G401.6 (cell line): ENCODE results near the gene ASAP2.

Experiments used
- FAIRE-seq: peaks from 2 replicates; lab custom pipeline; 2012; peaks lifted over from hg19 to GRCh38; lab: Jason Lieb, UNC

The ASAP2 gene

DNA sequence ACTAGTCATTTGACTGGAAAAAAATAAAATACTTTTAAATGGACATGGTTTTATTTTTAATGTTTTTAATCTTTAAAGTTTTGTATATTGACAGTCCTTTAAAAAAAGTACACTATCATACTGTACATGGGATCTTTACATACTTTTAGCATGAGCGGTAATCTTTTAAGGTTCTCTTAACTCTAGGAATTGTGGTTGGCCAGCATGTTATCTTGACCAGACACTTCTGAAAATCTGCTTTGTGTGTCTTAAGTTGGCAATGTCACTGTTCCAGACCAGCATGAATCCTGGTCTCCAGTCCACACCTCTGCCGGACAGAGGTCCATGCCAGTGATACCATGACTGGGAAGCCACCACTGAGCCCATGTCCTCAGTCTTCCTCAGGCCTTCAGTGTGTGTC, 199.0 kb downstream of the ASAP2 start:
- peak; percentile 13 for FAIRE-seq

DNA sequence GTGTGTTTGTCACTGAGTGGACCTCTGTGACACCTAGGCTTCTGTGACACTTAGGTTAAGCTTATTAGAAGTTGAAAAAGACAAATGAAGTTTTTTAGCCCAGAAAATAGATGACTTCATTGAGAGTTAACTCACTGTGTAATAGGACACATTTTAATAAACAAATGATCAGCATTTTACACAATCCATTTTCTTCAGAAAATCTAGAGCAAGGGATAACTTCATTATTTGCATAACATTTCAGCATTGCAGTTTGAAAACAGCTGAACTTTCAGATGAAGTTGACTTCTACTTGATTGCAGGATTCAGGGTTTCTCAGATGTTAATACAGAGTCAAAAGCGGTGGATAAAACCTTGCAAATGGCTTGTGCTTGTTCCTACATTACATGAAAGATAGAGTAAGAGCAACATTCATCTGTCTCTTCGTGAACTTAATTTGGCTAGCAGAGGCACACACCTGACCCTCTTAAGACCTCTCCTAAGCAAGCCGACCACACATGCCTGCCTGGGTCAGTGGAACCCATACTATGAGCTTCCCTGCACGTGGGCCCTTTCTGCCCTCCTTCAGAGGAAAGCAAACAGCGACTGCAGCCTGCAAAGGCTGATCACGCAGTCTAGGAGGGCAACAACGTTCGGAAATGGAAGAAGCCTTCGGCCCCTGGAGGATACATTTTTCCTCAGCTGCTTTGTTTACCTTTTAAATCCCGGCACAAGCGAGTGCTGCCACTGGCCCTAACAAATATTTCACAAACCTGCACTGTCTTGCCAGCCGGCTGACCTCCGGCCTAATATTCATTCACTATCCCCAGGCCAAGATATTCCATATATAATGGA, 200.1 kb downstream of the ASAP2 start:
- no peak for FAIRE-seq

DNA sequence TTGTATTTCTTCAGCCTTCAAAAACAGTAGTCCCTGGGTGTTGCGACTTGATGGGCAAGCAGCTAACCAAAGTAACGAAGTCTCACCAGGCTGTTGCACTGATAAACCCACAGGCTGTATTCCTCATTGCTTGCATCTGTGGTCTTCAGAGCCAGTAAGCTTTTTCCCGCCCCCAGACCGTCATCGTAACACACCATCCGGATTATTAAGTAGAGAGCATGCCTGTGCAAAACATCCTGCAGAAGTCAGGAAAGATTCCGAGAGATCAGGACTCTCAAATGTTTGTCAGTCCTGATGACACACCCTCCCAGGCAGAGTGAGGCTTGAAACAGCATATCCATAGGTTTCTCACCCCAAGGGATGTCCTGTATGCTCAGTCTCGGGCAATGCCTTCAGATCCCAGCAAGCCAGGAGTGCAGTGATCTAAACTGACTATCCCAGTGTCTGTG, 200.8 kb downstream of the ASAP2 start:
- FAIRE-seq, result no peak

DNA sequence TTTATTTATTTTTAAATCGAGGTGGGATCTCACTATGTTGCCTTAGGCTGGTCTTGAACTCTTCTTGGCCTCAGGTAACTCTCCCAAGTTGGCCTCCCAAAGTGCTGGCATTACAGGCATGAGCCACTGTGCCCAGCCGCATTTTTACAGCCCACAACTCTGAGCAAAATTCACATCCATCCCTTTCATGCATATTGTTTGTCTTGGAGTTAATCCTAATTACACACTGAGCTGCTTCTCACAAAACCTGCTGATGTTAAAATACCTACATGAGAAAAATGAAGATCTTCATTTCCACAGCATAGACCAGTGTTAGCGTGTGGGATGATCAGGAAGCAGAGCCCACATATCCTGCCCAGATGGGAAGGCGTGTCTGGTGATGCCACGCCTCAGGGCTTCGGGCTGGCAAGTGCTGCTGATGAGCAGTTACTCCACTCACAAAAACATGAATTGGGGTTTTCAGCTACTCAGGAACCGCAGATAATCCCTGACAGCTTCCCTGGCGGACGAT, 202.1 kb downstream of the ASAP2 start:
- no peak for FAIRE-seq

DNA sequence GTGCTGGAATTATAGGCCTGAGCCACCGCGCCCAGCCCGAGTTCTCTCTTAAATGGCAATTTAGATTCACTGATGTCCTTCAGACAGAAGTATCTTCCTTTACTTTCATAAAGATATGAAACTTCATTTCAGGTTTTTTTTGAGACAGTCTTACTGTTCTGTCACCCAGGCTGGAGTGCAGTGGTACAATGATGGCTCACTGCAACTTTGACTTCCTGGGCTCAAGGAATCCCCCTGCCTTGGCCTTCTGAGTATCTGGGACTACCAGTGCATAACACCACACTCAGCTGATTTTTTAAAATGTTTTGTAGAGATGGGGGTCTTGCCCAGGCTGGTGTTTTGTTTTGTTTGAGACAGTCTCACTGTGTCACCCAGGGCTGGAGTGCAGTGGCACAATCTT, 203.5 kb downstream of the ASAP2 start:
- FAIRE-seq, result no peak

DNA sequence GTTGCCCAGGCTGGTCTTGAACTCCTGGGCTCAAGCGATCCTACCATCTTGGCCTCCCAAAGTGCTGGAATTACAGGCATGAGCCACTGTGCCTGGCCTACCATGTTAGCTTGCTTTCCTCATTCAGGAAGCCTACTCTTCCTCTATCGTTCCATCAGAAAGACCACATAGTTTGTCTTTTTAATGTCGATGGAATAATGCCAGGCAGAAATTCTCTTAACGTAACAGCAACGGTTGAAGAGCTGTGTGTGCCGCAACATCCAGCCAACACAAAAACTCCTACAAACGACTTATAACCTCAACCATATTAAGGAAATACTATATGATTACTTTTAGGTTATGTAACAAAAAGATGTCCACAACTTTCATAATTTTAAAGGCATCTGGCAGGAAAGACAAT, 206.2 kb downstream of the ASAP2 start:
- FAIRE-seq, result no peak

DNA sequence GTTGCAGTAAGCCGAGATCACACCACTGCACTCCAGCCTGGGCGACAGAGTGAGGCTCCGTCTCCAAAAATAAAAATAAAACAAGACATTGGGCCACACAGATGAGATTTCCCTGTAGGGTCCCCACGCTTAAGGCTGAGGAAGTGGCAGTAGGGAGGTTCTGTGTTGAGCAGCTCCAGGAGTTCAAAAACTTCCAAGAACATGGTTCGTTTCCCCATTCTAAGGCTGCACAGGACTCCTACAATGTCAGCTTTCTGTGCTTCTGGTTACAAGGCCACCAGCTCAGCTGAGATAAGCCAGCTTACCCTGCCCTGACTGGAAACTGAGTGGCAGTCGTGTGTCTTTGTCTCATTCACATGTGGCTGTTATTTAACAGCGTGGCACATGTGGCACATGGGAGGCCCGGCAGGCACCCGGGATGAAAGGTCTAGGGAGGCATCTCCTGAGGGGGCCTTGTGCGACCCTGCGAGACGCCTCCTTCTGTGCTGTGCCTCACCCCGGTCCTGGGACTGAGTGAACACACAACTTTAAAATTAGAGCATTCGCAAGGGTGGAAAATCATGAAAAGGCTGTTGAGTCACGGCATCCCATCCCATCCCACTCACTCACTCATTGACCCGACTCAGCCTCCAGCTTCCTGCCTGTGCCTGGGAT, 209.0 kb downstream of the ASAP2 start:
- no peak for FAIRE-seq

DNA sequence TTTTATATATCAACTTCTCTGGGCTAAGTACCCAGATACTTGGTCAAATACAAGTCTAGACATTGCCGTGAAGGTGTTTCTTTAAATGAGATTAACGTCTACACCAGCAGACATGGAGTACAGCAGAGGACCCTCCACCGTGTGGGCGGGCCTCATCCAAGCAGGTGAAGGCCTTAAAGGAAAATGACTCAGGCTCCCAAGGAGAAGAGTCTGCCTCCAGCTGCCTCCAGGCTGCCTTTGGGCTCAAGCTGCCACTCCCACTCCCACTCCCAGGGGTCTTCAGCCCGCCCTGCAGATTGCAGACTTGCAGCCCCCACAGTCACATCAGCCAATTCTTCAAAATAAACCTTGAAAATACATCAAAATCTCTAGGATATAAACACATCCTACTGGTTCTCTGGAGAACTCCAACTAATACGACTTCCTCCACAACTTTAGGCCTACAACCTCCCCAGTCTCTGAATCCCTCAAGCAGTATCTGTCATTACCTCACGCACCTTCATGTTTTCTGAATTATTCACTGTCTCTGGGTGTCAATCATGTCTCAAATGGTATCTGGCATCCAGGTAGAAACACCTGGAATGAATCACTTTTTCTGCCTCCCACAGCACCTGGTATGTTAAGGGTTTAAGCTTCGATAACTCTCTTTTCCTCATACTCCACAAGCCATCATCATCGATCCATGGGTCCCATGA, 209.8 kb downstream of the ASAP2 start:
- FAIRE-seq, result no peak

DNA sequence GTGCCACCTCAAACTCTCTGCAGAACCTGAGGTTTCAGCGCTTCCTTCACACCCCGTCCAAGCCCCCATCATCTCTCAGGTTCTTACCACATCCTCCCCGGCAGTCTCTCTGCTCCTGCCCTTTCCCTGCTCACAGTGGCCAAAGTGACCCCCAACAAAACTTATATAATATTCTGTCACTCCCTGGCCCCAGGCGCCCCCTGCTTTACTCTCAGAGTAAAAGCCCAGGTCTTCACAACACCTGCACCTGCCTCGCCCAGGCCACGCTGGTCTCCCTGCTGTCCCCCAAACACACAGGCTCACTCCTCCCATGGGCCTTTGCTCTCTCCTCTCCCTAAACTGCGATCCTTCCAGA, 210.3 kb downstream of the ASAP2 start:
- no peak for FAIRE-seq

DNA sequence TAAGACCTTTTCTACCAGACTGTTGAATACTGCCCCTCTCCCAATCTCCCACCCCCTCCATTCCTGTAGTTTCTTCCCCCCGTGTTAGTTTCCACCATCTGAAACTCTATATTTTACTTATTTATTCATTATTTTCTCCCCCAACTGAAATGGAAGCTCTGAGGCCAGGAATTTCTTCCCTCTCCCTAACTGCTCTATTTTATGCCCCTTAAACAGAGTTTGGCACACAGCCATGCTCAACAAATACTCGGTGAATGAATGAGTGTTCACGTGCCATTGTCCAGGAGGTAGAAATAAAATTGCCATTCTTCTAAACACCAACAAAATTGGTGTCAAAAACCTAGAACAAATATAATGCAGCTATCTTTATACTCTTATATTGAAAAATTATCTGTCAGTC, 211.1 kb downstream of the ASAP2 start:
- FAIRE-seq, result no peak

DNA sequence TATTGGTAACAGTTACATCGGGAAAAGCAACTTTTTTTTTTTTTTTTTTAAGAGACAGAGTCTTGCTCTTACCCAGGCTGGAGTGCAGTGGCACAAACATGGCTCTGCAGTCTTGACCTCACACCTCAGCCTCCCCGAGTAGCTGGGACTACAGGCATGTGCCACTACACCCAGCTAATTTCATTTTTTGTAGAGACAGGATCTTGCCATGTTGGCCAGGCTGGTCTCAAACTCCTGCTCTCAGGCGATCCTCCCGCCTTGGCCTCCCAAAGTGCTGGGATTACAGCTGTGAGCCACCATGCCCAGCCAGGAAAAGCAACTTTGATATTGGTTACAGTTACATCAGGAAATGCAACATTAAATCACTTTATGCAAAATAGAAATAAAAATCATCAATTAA, 212.1 kb downstream of the ASAP2 start:
- no peak for FAIRE-seq

DNA sequence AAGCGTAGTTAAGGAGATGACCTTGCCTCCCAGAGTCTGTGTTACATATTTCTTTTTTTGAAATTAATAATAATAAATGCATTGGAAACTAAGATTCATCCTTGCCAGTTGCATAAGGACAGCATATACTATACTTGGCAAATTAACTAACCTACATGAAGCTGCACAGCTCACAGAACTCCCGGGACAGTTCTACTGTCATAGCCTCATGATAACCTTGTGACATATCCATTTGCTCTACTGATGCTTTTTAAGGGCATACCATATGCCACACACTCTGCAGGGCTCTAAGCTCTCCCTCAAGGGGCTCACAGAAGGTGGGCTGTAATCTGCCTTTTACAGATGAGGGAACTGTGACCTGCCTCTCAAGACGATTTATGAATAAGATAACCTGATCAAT, 212.9 kb downstream of the ASAP2 start:
- no peak for FAIRE-seq

DNA sequence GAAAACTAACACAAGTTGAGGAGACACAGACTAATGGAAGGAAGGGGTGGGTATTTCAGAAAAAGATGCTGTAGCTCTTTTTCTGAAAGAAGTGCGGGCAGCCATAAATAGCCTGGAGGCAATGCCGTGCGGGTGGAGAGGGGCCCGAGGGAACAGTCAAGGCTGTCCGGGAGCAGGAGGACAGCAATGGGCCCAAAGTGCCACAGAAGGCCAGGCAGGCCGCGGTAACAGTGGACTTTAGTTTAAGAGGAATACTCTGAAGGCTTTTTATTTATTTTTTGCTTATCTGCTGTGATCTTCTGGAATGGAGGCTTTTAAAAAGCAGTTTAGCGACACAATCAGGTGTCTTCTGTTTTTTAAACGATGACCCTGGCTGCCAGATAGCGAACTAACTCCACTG, 213.9 kb downstream of the ASAP2 start:
- no peak for FAIRE-seq

DNA sequence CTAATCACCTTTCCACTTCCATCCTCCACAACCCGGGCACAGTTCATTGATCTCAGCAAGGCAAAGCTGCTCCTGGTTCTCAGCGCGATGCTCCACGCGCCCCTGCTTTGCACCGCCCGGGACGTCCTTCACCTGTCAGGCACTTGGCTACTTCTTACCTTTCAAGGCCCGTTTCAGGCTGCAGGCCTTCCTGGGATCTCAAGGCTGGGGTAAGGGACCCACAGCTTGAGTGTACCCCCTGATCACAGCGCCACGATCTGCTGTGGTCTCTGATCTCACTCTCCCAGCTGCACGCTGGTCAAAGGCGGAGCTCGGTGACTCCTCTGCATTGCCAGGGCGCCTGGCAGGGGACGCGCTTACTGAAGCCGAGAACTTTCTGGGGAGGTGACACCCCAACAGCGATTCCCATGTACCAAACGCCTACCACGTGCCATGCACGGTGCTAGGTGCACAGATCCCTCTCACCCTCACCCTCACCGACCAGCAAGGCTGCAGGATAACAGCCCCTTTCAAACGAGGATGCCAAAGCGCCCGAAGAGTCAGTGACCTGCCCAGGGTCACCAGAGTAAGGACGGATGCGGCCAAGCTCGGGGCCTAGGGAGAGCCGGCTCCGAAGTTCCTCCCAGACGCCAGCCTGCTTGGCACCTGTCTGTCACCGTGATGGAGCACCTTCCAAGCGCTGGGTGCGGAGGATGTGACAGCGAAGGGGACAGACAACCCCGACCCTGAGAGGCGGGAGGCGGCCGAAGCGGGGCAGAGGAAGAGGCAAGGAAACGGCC, 215.9 kb downstream of the ASAP2 start:
- no peak for FAIRE-seq

DNA sequence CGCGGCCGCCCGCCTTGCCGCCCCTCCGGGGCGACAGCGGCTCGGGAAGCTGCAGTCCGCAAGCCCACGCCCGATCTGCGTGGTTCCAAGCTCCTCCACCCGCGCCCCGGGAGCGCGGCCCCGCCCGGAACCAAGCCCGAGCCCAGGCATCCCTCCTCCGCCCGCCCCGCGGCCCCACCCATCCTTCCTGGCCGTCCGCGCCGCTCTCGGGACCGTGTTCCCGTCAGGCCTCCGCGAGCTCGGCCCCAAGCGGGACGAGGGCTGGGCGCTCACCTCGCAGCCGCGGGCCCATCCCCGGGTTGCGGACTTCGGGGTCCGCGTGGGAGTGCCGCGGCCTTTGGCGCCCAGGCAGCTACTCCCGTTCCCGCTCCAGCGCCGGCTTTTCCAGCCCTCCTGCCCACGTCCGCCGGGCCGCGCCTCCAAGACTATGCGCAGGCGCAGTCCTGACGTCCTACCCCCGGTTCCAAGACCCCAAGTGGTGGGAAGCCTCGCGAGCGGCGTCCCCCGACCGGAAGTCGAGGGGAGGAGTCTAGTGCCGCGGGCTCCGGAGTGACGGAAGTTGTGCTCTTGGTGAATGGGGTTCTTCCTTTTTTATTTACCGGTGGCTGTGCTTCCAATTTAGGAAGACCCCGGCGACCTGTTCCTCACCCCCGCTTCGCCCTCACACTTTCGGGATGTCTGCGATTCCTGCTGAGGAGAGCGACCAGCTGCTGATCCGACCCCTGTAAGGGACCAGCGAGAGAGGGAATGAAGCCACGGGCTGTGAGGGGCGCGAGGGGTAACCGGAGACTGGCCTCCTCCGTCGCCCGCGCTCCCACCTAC, 216.7 kb downstream of the ASAP2 start, which contains the start of the genes CPSF3 and ITGB1BP1:
TSS of gene CPSF3 (plus strand) at position 555 of the 822 bp plus-strand sequence. CDS start at position 675, 120 bp downstream.
TSS of gene ITGB1BP1 (minus strand) at position 429 of the 822 bp plus-strand sequence. CDS start 4,831 bp downstream, outside the sequence.
- peak; percentile 94 for FAIRE-seq

DNA sequence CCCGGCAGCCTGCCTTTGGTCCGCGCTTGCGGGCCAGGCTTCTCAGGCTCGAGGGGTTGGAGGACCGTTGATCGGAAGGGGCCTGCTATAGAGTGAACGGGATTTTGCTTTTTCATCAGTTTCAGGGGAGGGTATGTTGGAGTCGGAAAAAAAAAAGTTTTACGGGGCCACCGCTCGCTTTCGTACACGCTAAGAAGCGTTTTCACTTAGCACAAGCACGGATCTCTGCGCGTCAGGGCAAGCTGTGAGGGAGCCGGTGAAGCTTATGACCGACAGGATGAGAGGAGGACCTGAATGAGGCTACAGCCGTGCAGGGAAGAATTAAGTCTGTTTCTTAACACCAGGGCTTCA, 217.3 kb downstream of the ASAP2 start:
- FAIRE-seq, result no peak

DNA sequence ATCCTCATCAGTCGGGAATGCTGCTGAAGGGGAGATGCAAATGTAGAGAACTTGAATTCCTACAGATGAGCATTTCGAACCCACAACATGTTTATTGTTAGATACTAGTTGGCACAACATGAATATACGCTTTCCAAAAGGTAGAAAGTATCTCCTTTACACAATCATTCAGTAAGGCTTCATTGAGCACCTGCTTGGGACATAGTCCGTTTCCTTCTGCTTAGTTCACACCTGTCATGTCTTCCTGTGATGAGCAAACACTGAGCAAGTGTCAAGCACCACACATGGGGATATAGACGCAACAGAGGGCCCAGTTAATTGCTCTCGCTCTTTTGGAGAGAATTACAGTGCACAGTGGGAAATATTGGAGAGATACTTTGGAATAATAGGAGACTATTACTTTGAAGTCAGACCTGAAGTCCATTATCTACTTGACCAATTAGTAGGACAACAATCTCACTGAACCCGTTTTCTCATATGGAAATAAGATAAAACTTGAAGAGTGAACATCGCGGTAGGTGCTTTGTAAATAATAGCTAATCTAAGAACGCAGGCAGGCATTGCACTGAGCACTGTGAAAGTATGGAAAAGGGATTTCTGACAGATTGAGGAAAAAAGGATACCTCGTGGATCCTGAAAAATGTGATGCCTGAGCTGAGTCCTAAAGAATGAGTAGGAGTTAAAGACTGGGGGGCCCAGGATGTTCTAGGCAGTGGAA, 218.0 kb downstream of the ASAP2 start:
- no peak for FAIRE-seq

DNA sequence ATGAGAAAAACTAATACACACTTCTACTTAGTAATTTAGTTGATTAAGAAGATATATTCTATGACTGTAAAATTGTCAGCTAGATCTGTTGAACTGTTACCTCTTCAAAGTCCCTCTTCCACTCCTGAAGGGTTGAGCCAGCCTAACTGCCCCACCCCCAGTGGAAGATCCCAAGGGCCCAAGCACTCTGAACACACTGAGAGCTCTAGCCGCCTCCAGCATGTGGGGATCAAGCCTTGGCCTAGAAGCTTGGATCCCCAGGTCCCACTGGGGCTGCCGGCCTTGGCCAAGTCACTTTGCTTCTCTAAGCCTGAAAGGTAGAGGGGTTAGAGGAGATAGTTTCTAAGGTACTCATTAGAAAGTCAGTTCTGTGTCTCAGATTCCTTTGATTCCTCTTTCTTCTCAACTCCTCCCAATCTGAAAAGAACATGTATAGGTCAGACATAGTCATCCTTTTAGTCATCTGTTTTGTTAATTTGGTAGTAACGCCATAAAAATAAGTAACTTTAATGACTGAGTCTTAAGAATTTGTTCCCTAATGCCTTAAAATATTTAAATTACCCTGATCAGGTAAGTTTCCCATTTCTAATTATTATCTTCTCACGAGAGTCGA, 222.5 kb downstream of the ASAP2 start:
- FAIRE-seq, result no peak

DNA sequence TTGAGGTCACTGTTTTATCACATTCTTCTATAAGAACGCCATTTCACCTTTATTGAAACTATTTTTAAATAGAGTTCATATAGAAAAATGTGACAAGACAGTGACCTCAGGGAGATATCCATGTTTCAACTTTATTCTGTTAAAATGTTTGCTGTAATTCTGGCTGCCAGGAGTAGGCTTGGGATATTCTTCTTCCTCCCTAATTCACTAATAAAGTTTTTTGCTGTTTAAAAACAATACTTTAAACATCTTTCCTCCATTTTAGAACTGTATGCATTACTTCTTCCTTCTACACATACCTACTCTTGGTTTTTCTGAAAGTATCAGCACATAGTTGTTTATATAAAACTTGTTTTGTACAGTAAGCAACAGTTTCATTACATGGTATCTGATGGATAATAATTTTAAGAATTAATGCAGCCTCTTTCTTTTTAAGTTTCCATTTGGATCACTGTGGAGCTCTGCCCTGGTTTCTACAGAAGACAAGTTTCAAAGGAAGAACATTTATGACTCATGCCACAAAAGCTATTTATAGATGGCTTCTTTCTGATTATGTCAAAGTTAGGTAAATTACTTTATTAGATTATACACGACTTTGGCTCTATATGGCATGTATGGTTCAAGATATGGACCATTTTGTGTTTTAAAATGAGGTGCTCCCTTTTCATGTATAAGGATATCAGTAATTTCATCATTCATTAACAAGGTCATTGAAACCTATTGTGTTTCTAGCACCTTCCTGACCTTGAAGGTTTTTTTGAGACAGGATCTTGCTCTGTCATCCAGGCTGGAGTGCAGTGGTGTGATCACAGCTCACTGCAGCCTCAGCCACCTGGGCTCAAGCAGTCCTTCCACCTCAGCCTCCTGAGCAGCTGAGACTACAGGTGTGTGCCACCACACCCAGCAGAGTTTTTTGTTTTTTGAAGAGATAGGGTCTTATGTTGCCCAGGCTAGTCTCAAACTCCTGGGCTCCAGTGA, 224.0 kb downstream of the ASAP2 start:
- FAIRE-seq, result no peak
